Measurements from ENCODE around the gene DNPEP.

DNA sequence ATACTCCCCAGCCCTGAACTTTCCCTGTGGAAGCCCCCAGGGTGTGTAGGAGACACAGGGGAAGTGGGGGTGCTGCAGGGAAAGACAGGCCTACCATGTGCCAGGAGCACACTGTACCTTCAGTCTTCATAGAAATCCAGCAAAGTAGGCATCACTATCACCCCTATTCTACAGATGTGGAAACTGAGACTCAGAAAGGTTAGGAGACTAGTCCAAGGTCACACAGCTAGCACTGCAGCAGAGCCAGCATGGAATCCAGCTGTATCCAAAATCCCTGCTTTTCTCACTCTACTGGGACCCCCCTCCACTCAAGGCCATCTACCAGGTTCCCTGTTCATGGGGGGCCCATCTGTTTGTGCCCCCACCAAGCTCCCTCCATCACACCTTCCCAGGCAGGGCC lies 6.8 kb downstream of the DNPEP start:
- TF ChIP-seq, protein P1, sequence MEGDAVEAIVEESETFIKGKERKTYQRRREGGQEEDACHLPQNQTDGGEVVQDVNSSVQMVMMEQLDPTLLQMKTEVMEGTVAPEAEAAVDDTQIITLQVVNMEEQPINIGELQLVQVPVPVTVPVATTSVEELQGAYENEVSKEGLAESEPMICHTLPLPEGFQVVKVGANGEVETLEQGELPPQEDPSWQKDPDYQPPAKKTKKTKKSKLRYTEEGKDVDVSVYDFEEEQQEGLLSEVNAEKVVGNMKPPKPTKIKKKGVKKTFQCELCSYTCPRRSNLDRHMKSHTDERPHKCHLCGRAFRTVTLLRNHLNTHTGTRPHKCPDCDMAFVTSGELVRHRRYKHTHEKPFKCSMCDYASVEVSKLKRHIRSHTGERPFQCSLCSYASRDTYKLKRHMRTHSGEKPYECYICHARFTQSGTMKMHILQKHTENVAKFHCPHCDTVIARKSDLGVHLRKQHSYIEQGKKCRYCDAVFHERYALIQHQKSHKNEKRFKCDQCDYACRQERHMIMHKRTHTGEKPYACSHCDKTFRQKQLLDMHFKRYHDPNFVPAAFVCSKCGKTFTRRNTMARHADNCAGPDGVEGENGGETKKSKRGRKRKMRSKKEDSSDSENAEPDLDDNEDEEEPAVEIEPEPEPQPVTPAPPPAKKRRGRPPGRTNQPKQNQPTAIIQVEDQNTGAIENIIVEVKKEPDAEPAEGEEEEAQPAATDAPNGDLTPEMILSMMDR (IDR thresholded peaks at IDR 0.05): no peak
- no peak for TF ChIP-seq POLR2A (IDR thresholded peaks at IDR 0.05)

All from thyroid gland (tissue), 4 donors.